SU-DHL-6 (cell line): ENCODE data around the gene CTU2.

Experiments used
- H2AFZ ChIP-seq: fragments of 200-600 bp; sonication (generic); 2 replicates; pipeline ENCODE4 v1.6.1; 2014; ENCODE audit warnings: low read depth, mild to moderate bottlenecking, moderate library complexity, mixed read lengths, antibody characterized with exemption, low read length; ENCODE audit not compliant: severe bottlenecking
- H3F3A ChIP-seq: fragments of 200-600 bp; shearing (Covaris generic); 2 replicates; pipeline ENCODE4 v1.6.0; 2016; ENCODE audit warnings: antibody characterized with exemption, mild to moderate bottlenecking; ENCODE audit not compliant: insufficient read depth
- H3K27ac ChIP-seq: fragments of 200-600 bp; sonication (generic); 2 replicates; pipeline ENCODE4 v1.5.1; 2016; ENCODE audit warnings: low read depth, mild to moderate bottlenecking, low read length, moderate library complexity, mixed read lengths
- H3K27me3 ChIP-seq: fragments of 200-600 bp; sonication (generic), shearing (Covaris generic); 2 replicates; pipeline ENCODE4 v1.6.0; 2014; ENCODE audit warnings: mild to moderate bottlenecking, low read length
- H3K36me3 ChIP-seq: fragments of 200-600 bp; sonication (generic); 2 replicates; pipeline ENCODE4 v1.6.1; 2014; ENCODE audit warnings: mild to moderate bottlenecking, low read length, mixed read lengths
- H3K4me2 ChIP-seq: fragments of 300-600, 200-600 bp; shearing (Covaris generic), sonication (generic); 2 replicates; pipeline ENCODE4 v1.6.0; 2014; ENCODE audit warnings: low read length, low read depth, mild to moderate bottlenecking; ENCODE audit not compliant: poor library complexity, severe bottlenecking
- H3K4me3 ChIP-seq: fragments of 200-600 bp; sonication (generic); 2 replicates; pipeline ENCODE4 v1.5.1; 2014; ENCODE audit warnings: antibody characterized with exemption, low read length, mild to moderate bottlenecking, mixed read lengths; ENCODE audit not compliant: insufficient read depth, poor library complexity, severe bottlenecking
- H3K79me2 ChIP-seq: fragments of 200-600 bp; sonication (generic); 2 replicates; pipeline ENCODE4 v1.6.1; 2014; ENCODE audit warnings: mild to moderate bottlenecking, low read length, moderate library complexity; ENCODE audit not compliant: insufficient read depth
- H3K9ac ChIP-seq: fragments of 200-600 bp; sonication (generic); 2 replicates; pipeline ENCODE4 v1.7.0; 2014; ENCODE audit warnings: mild to moderate bottlenecking, low read length
- H3K9me2 ChIP-seq: fragments of 200-600 bp; sonication (generic); replicated peaks from 2 replicates; pipeline ENCODE4 v1.6.1; 2014; ENCODE audit warnings: low read length; ENCODE audit not compliant: insufficient read depth
- H3K9me3 ChIP-seq: fragments of 200-600 bp; sonication (generic); 2 replicates; pipeline ENCODE4 v1.6.1; 2014; ENCODE audit warnings: low read length, mixed read lengths; ENCODE audit not compliant: insufficient read depth
- H4K20me1 ChIP-seq: fragments of 200-600 bp; sonication (generic); 2 replicates; pipeline ENCODE4 v1.6.1; 2014; ENCODE audit warnings: low read depth, mild to moderate bottlenecking, antibody characterized with exemption, low read length, moderate library complexity, mixed read lengths
- EZH2phosphoT487 ChIP-seq: fragments of 200-600 bp; sonication (generic), shearing (Covaris generic); conservative IDR thresholded peaks from 2 replicates; pipeline ENCODE4 v1.6.1; 2018; ENCODE audit warnings: mild to moderate bottlenecking, antibody characterized with exemption, low read length, moderate library complexity, mixed read lengths
- TF ChIP-seq, protein P1 (sequence below): fragments of 200-600 bp; sonication (generic); IDR thresholded peaks from one replicate; pipeline ENCODE4 v1.5.1; 2017; ENCODE audit warnings: antibody characterized with exemption, mild to moderate bottlenecking, low read length, moderate library complexity; ENCODE audit not compliant: insufficient read depth, poor library complexity, severe bottlenecking

Gene CTU2

GRCh38 chr16:88733630-88734360 is 27.5 kb downstream of the CTU2 start:
- H3K9ac ChIP-seq = no peak overlapping the region
- no peak for TF ChIP-seq EZH2phosphoT487
- TF ChIP-seq, protein P1, sequence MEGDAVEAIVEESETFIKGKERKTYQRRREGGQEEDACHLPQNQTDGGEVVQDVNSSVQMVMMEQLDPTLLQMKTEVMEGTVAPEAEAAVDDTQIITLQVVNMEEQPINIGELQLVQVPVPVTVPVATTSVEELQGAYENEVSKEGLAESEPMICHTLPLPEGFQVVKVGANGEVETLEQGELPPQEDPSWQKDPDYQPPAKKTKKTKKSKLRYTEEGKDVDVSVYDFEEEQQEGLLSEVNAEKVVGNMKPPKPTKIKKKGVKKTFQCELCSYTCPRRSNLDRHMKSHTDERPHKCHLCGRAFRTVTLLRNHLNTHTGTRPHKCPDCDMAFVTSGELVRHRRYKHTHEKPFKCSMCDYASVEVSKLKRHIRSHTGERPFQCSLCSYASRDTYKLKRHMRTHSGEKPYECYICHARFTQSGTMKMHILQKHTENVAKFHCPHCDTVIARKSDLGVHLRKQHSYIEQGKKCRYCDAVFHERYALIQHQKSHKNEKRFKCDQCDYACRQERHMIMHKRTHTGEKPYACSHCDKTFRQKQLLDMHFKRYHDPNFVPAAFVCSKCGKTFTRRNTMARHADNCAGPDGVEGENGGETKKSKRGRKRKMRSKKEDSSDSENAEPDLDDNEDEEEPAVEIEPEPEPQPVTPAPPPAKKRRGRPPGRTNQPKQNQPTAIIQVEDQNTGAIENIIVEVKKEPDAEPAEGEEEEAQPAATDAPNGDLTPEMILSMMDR = no peak
- no peak overlapping the region for H2AFZ ChIP-seq
- H3K9me2 ChIP-seq = no peaks in the 10 kb centered on the region
- no peaks in the 10 kb centered on the region for H3K9me3 ChIP-seq
- no peaks in the 10 kb centered on the region for H3K27me3 ChIP-seq
- no peak overlapping the region for H3K4me3 ChIP-seq
- no peaks in the 10 kb centered on the region for H4K20me1 ChIP-seq
- no peak overlapping the region for H3K27ac ChIP-seq
- H3F3A ChIP-seq = no peaks in the 10 kb centered on the region
- H3K4me2 ChIP-seq = no peak overlapping the region
- no peaks in the 10 kb centered on the region for H3K79me2 ChIP-seq
- no peaks in the 10 kb centered on the region for H3K36me3 ChIP-seq

- H4K20me1 ChIP-seq = no peaks in the 10 kb centered on the region
- no peak overlapping the region for H3K9ac ChIP-seq
- H3K27ac ChIP-seq = no peak overlapping the region
- no peaks in the 10 kb centered on the region for H3K36me3 ChIP-seq
- H3K4me3 ChIP-seq = no peak overlapping the region
- no peak for TF ChIP-seq EZH2phosphoT487
- TF ChIP-seq, protein P1 = no peak
- no peaks in the 10 kb centered on the region for H3K79me2 ChIP-seq
- no peaks in the 10 kb centered on the region for H3K27me3 ChIP-seq
- H3F3A ChIP-seq = no peaks in the 10 kb centered on the region
- no peaks in the 10 kb centered on the region for H3K9me2 ChIP-seq
- no peaks in the 10 kb centered on the region for H3K9me3 ChIP-seq
- H2AFZ ChIP-seq = no peak overlapping the region
- no peak overlapping the region for H3K4me2 ChIP-seq
Observed at GRCh38 chr16:88734361-88734728, 28.0 kb downstream of the CTU2 start.

DNA sequence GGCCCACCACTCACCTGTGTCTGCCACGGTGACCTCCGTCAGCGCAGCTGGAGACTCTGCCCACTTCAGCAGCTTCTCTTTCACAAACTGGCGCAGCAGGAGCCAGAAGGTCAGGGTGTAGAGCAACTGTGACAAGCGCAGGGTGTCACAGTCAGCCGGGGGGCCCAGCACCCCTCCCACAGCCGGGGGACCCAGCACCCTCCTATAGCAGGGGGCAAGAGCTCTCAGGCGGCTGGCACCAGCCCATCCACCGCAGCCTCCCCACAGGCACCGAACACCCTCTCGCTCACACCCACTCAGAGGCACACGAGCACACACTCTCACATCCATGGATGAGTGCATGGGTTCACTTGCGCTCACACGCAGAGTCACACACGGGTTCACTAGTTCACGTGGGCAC is 28.8 kb downstream of the CTU2 start:
- Histone ChIP-seq H3K36me3 (no peaks in the 10 kb centered on the region), H3F3A (no peaks in the 10 kb centered on the region), H3K4me3 (no peak overlapping the region), H3K4me2 (no peak overlapping the region), H4K20me1 (no peaks in the 10 kb centered on the region), H2AFZ (no peak overlapping the region), H3K9me2 (no peaks in the 10 kb centered on the region), H3K27ac (no peak overlapping the region), H3K9me3 (no peaks in the 10 kb centered on the region), H3K27me3 (no peaks in the 10 kb centered on the region), H3K9ac (no peak overlapping the region), H3K79me2 (no peaks in the 10 kb centered on the region)
- no peak for TF ChIP-seq EZH2phosphoT487
- TF ChIP-seq, protein P1 = no peak

DNA sequence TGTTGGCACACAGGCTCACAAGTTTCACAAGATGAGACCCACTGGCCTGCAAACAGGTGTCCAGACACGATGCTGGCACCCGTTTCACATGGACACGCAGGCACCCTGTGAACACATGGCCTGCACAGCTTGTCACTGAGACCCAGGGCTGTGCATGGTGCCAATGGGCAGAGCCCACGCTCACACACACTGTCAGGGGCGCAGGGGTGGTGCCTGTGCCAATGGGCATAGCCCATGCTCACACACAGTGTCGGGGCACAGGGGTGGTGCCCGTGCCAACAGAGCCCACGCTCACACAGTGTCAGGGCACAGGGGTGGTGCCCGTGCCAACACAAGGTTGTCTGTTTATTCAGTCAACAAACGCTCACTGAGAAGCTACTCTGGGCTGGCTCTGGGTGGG is 29.3 kb downstream of the CTU2 start:
- H3K27me3 ChIP-seq = no peaks in the 10 kb centered on the region
- no peak overlapping the region for H3K9ac ChIP-seq
- H2AFZ ChIP-seq = no peak overlapping the region
- H3K4me2 ChIP-seq = no peak overlapping the region
- no peaks in the 10 kb centered on the region for H3F3A ChIP-seq
- H4K20me1 ChIP-seq = no peaks in the 10 kb centered on the region
- H3K27ac ChIP-seq = no peak overlapping the region
- no peaks in the 10 kb centered on the region for H3K79me2 ChIP-seq
- H3K36me3 ChIP-seq = no peaks in the 10 kb centered on the region
- TF ChIP-seq EZH2phosphoT487 = no peak
- TF ChIP-seq, protein P1 = no peak
- H3K9me2 ChIP-seq = no peaks in the 10 kb centered on the region
- no peak overlapping the region for H3K4me3 ChIP-seq
- no peaks in the 10 kb centered on the region for H3K9me3 ChIP-seq
